Lung microvascular endothelial cell (primary cell): Measurements from ENCODE around the gene ACTR6. TPM values are rescaled to one million over a fixed set of nuclear protein-coding genes. Genes with fewer than 3 reads are reported as not detected.

Experiments
- DNase-seq, 2 donors: peaks; one replicate each; pipeline versions ENCODE4 v3.0.0 to v3.0.0-alpha.2; 2010; ENCODE audit warnings: low read depth in 2 of 2
- total RNA-seq: library from RNA; depleted of rRNA; stranded (reverse); fragments of >200 nt; gene quantifications from 2 replicates; pipeline ENCODE4 v1.2.1, GENCODE V29; 2014

ACTR6 gene
- total RNA-seq, 1 donor from 2014 or later = 7.9 TPM

- no peak for DNase-seq
Measured at GRCh38 chr12:100266585-100266834, 65.9 kb downstream of the ACTR6 start.

GRCh38 chr12:100266835-100267602 lies 66.4 kb downstream of the ACTR6 start, which contains the start of the genes DEPDC4 and SCYL2:
DEPDC4 (minus strand) TSS chr12:100267079; CDS start chr12:100267076, 3 bp downstream.
SCYL2 (plus strand) TSS chr12:100267177; CDS start chr12:100282971, 15,794 bp downstream.
- peak; percentile 98 to 99 for DNase-seq

GRCh38 chr12:100267603-100268281 lies 67.1 kb downstream of the ACTR6 start:
- peak; percentile 47 to 57 for DNase-seq

GRCh38 chr12:100268835-100269564 lies 68.4 kb downstream of the ACTR6 start:
- DNase-seq = peak in 1 of 2 donors; percentile 46

GRCh38 chr12:100273782-100274181 lies 73.2 kb downstream of the ACTR6 start:
- no peak for DNase-seq

Other genes with a start within 250 kb of the ACTR6 start
- gene ANKS1B, start 215.9 kb upstream of the ACTR6 start, total RNA-seq = 0.20 and 0.22 TPM in 2 replicates
- 8.3 and 10.5 TPM in 2 replicates for gene BLTP3B, start 57.9 kb upstream of the ACTR6 start, total RNA-seq
- 0.20 and 0.22 TPM in 2 replicates for gene DEPDC4, start 66.3 kb downstream of the ACTR6 start, total RNA-seq
- gene SCYL2, start 66.4 kb downstream of the ACTR6 start, total RNA-seq = 31.7 and 34.0 TPM in 2 replicates
- gene SLC17A8, start 156.3 kb downstream of the ACTR6 start, total RNA-seq = not detected in 2 replicates